GM12875 (cell line): ENCODE measurements around the gene GALNT9.

Experiments used
- H3K4me3 ChIP-seq: one replicate; pipeline ENCODE4 v1.5.1; 2011; ENCODE audit warnings: low read depth, low read length, control low read depth
- CTCF ChIP-seq: IDR thresholded peaks from 2 replicates; pipeline ENCODE4 v1.5.1; 2011; ENCODE audit warnings: low read depth, mild to moderate bottlenecking, control low read depth, inconsistent platforms, low read length, moderate library complexity, borderline replicate concordance; ENCODE audit not compliant: insufficient read depth

The GALNT9 gene

GRCh38 chr12:132213359-132214160 is 115.8 kb downstream of the GALNT9 start:
- H3K4me3 ChIP-seq, result no peak overlapping the region
- TF ChIP-seq CTCF, result no peak

DNA sequence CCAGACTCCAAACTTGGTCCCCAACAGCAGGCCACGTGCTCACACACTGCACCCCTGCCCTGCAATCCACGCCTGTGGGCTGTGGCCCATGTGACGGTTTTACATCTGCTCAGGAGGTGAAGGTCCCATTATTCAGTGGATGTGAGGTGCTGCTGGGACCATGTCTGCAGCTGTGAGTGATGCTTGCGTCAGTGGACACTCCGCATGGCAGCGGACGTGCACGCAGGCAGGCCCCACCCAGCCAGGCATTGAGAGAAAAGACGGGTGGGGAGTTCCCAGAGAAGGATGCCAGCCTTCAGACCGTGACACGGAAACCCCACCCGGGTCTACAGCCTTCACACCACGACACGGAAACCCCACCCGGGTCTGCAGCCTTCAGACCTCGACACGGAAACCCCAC is 117.6 kb downstream of the GALNT9 start:
- TF ChIP-seq CTCF, result no peak
- H3K4me3 ChIP-seq, result no peak overlapping the region

GRCh38 chr12:132211326-132211725 is 118.1 kb downstream of the GALNT9 start:
- no peak for TF ChIP-seq CTCF
- H3K4me3 ChIP-seq, result no peak overlapping the region

- no peak for TF ChIP-seq CTCF
- H3K4me3 ChIP-seq, result no peak overlapping the region
Measured at GRCh38 chr12:132210223-132211055, 119.0 kb downstream of the GALNT9 start.

DNA sequence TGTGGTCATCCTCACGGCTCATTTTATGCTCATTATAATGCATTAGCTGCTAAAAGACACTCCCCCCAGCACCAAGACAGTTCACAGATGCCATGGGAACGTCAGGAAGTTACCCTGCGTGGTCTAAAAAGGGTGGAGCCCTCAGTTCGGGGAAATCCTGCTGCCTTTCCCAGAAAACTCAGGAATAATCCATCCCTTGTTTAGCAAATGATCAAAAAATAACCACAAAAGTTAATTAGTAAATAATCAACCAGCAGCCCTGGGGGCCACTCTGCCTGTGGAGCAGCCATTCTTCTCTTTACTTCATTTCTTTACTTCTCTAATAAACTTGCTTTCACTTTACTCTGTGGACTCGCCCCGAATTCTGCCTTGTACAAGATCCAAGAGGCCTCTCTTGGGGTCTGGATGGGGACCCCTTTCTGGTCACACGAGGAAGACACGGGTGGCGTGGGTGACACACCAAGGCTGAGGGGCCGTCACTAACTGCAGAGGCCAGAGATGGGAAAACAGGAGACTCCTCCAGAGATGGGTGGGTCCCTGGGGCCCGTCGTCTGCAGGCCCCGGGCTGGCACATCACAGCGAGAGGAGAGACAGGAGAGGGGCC is 119.7 kb downstream of the GALNT9 start:
- no peak for TF ChIP-seq CTCF
- H3K4me3 ChIP-seq, result no peak overlapping the region

- H3K4me3 ChIP-seq, result no peak overlapping the region
- no peak for TF ChIP-seq CTCF
Measured at GRCh38 chr12:132208153-132208823, 121.1 kb downstream of the GALNT9 start.
